Endodermal cell (in vitro differentiated cells): ENCODE results near the gene CDC42EP1. TPM values are rescaled to one million over a fixed set of nuclear protein-coding genes. Genes with fewer than 3 reads are reported as not detected.

Experiments used
- DNase-seq: peaks from one replicate; pipeline ENCODE4 v3.0.0-alpha.2; 2017
- H3K27ac ChIP-seq: 2 replicates; pipeline ENCODE4 v1.5.1; 2013; ENCODE audit warnings: mild to moderate bottlenecking, low read depth, low read length, moderate library complexity
- H3K27me3 ChIP-seq: 2 replicates; pipeline ENCODE4 v1.6.1; 2013; ENCODE audit warnings: mild to moderate bottlenecking, low read length, moderate library complexity; ENCODE audit not compliant: insufficient read depth, control insufficient read depth, poor library complexity, severe bottlenecking
- H3K36me3 ChIP-seq: 2 replicates; pipeline ENCODE4 v1.7.0; 2013; ENCODE audit warnings: mild to moderate bottlenecking, low read length, moderate library complexity; ENCODE audit not compliant: control insufficient read depth, insufficient read depth
- H3K4me1 ChIP-seq: one replicate; pipeline ENCODE4 v1.7.0; 2013; ENCODE audit warnings: low read length; ENCODE audit not compliant: control insufficient read depth, insufficient read depth
- H3K4me3 ChIP-seq: 2 replicates; pipeline ENCODE4 v1.5.1; 2013; ENCODE audit warnings: mild to moderate bottlenecking, low read length, moderate library complexity
- H3K9ac ChIP-seq: 2 replicates; pipeline ENCODE4 v1.6.1; 2013; ENCODE audit warnings: mild to moderate bottlenecking, low read length, moderate library complexity; ENCODE audit not compliant: poor library complexity, severe bottlenecking; ENCODE audit errors: extremely low read depth
- H3K9me3 ChIP-seq: 2 replicates; pipeline ENCODE4 v1.6.1; 2013; ENCODE audit warnings: mild to moderate bottlenecking, low read length, moderate library complexity; ENCODE audit not compliant: control insufficient read depth
- H3K27ac Mint-ChIP-seq: 2 replicates; pipeline ENCODE4 v1.8.0; 2020; ENCODE audit warnings: mixed read lengths
- H3K27me3 Mint-ChIP-seq: 2 replicates; pipeline ENCODE4 v1.8.0; 2021; ENCODE audit warnings: mild to moderate bottlenecking, mixed read lengths; ENCODE audit not compliant: insufficient read depth
- H3K36me3 Mint-ChIP-seq: 2 replicates; pipeline ENCODE4 v1.8.0; 2020; ENCODE audit warnings: low read depth, mixed read lengths
- H3K4me1 Mint-ChIP-seq: 2 replicates; pipeline ENCODE4 v1.8.0; 2020; ENCODE audit warnings: mixed read lengths
- H3K4me3 Mint-ChIP-seq: 2 replicates; pipeline ENCODE4 v1.8.0; 2020; ENCODE audit warnings: mild to moderate bottlenecking, moderate library complexity, mixed read lengths
- H3K9me3 Mint-ChIP-seq: 2 replicates; pipeline ENCODE4 v1.8.0; 2020; ENCODE audit warnings: mild to moderate bottlenecking, mixed read lengths
- WGBS, 2 experiments: methylation state at CpG; one replicate each; pipeline versions ENCODE4 v1.1.5 to v1.1.7; 2013; ENCODE audit warnings: missing lambda C conversion rate in 2 of 2, mixed read lengths in 1 of 2; ENCODE audit not compliant: insufficient coverage in 1 of 2, insufficient read length in 1 of 2; 5-methylcytosine and 5-hydroxymethylcytosine counted together
- total RNA-seq, 2 donors: library from RNA; stranded (reverse); fragmentation: NEBNext Ultra II Directional in 1 of 2; extraction: Animal tissue kit (Norgen Biotek cat#: 25700) in 1 of 2; gene quantifications; 2 replicates in 1 of 2; 3 replicates in 1 of 2; pipeline ENCODE4 v1.2.1, GENCODE V29; 2021
- TF ChIP-seq, protein P1 (sequence below): fragments of 200-600 bp; sonication (generic); conservative IDR thresholded peaks from 2 replicates; pipeline ENCODE4 v1.5.0; 2021; ENCODE audit warnings: antibody characterized with exemption, mild to moderate bottlenecking

Gene CDC42EP1
- total RNA-seq, 2 donors from 2014 or later = 45.0 to 45.1 TPM

DNA sequence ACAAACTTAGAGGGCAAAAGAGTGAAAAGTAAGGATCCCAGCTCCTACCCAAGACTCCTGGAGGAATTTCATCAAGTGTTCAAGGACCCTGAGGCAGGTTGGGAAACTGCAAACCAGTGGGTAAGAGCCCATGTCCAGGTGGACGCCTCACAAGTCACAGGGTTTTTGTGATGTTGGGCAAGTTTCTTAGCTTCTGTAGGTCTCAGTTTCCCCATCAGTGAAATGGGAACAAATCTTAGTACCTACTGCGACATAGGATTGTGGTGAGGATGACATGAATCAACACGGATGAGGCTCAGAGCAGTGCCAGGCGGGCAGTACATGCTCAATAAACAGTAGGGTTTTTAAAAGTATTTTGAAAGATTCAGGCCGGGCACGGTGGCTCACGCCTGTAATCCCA is 17.3 kb upstream of the CDC42EP1 start:
- Histone ChIP-seq H3K27me3 (no peaks in the 10 kb centered on the region), H3K4me3 (no peak overlapping the region), H3K27ac (no peak overlapping the region), H3K9me3 (no peaks in the 10 kb centered on the region), H3K4me1 (no peaks in the 10 kb centered on the region), H3K9ac (no peak overlapping the region), H3K36me3 (no peaks in the 10 kb centered on the region)
- H3K27ac Mint-ChIP-seq = no peak overlapping the region
- no peaks in the 10 kb centered on the region for H3K9me3 Mint-ChIP-seq
- no peak overlapping the region for H3K4me3 Mint-ChIP-seq
- WGBS, 2 experiments = 94 to 99% methylated on average over 7 of the region's 7 CpGs
- TF ChIP-seq, protein P1, sequence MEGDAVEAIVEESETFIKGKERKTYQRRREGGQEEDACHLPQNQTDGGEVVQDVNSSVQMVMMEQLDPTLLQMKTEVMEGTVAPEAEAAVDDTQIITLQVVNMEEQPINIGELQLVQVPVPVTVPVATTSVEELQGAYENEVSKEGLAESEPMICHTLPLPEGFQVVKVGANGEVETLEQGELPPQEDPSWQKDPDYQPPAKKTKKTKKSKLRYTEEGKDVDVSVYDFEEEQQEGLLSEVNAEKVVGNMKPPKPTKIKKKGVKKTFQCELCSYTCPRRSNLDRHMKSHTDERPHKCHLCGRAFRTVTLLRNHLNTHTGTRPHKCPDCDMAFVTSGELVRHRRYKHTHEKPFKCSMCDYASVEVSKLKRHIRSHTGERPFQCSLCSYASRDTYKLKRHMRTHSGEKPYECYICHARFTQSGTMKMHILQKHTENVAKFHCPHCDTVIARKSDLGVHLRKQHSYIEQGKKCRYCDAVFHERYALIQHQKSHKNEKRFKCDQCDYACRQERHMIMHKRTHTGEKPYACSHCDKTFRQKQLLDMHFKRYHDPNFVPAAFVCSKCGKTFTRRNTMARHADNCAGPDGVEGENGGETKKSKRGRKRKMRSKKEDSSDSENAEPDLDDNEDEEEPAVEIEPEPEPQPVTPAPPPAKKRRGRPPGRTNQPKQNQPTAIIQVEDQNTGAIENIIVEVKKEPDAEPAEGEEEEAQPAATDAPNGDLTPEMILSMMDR = no peak
- H3K27me3 Mint-ChIP-seq = peaks cover 2% of the 10 kb centered on the region
- no peak for DNase-seq
- H3K36me3 Mint-ChIP-seq = no peaks in the 10 kb centered on the region
- peaks cover 35% of the 10 kb centered on the region for H3K4me1 Mint-ChIP-seq

DNA sequence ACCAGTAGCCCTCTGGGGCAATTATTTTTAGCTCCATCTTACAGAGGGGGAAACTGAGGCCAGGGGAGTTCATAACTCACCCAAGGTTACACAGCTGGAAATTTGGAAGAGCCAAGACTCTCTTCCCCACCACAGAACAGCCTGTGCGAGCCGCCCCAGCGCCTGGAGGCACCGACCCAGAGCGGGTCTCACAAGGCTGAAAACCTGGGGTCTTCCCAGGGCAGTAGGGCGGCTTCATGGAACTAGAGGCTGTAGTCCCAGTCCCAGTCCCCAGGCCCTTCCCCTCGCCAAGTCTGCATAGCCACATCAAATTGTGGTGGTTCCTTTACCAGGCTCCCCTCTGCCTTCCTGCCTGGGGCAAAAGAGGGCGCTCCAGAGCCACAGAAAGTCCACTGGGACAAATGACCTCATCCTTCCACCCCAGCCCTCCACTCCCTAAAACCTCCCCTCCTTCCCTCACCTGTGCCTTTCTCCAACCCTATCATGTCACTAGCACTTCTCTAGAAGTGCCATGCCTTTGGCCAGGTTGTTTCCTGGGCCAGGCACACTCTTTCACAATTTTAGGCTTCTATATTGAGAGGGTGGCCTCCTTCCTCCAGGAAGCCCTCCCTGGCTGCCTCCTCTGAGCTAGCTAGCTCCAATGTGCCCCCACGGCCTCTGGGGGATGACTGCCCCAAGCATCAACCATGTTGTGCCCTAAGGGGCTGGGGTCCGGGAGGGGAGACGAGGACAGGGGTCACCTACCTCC is 15.2 kb upstream of the CDC42EP1 start:
- peaks cover 2% of the 10 kb centered on the region for H3K27me3 Mint-ChIP-seq
- H3K27ac Mint-ChIP-seq = peak overlapping the region; percentile 91
- 41 to 49% methylated on average over 11 of the region's 11 CpGs for WGBS, 2 experiments

DNA sequence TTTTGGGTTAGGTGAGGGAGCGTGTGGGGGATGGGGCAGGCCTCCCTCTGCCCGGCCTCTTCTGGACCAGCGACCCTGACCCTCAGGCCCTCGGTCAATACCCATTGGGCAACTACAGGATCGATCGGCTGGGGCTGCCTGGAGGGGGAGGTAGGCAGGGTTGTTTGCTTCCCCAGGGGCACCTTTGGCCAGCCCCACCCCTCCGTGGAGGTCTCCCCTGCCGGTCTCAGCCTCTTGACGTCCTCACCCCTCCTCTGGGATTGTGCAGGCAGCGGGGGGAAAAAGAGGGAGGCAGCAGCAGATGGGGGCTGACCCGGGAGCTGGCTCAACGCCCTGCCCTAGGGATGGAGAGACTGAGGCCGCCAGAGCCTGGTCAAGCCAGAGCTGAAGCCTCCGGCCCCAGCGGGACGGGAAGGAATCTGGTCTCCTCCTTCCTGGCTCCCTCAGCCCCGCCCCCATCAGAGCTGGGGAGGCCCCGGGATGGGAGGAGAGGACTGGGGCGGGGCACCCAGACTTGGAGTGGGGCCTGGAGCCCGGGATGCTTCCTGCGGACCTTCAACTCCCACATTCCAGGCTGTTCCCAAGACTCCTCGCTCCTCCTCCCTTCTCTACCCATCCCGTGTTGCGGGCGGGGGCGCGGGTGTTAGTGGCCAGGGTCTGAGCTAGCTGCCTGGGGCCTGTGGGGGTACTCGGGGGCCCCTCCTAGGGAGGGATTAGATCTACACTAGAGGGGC is 14.4 kb upstream of the CDC42EP1 start:
- Mint-ChIP-seq H3K27ac (peak overlapping the region; percentile 91), H3K4me1 (peaks cover 35% of the 10 kb centered on the region), H3K27me3 (no peaks in the 10 kb centered on the region), H3K4me3 (no peak overlapping the region), H3K36me3 (no peaks in the 10 kb centered on the region), H3K9me3 (no peaks in the 10 kb centered on the region)
- 33 to 47% methylated on average over 6 to 25 of the region's 28 CpGs for WGBS, 2 experiments
- H3K4me1 ChIP-seq = peaks cover 11% of the 10 kb centered on the region
- no peaks in the 10 kb centered on the region for H3K9me3 ChIP-seq
- no peaks in the 10 kb centered on the region for H3K36me3 ChIP-seq
- no peaks in the 10 kb centered on the region for H3K27me3 ChIP-seq
- H3K27ac ChIP-seq = peak overlapping the region; percentile 93
- H3K4me3 ChIP-seq = no peak overlapping the region
- TF ChIP-seq, protein P1 = no peak
- DNase-seq = peak; percentile 95
- H3K9ac ChIP-seq = no peak overlapping the region

More for the DNA sequence above, 15.2 kb upstream of the CDC42EP1 start:
- no peak overlapping the region for H3K4me3 ChIP-seq
- TF ChIP-seq, protein P1 = peak; percentile 93
- DNase-seq = peak; percentile 98
- H3K4me1 Mint-ChIP-seq = peaks cover 35% of the 10 kb centered on the region
- no peak overlapping the region for H3K9ac ChIP-seq
- no peaks in the 10 kb centered on the region for H3K27me3 ChIP-seq
- H3K9me3 Mint-ChIP-seq = no peaks in the 10 kb centered on the region
- no peaks in the 10 kb centered on the region for H3K9me3 ChIP-seq
- H3K36me3 Mint-ChIP-seq = no peaks in the 10 kb centered on the region
- peaks cover 7% of the 10 kb centered on the region for H3K4me1 ChIP-seq
- no peaks in the 10 kb centered on the region for H3K36me3 ChIP-seq
- H3K27ac ChIP-seq = peak overlapping the region; percentile 93
- no peak overlapping the region for H3K4me3 Mint-ChIP-seq
